ENCODE results near the gene KRT35. TPM values are rescaled to one million over a fixed set of nuclear protein-coding genes. Genes with fewer than 3 reads are reported as not detected.

Gene KRT35
- total RNA-seq (2014; rRNA removed), result not detected in 2 replicates
- not detected for polyA plus RNA-seq (2012)

- DNase-seq (ENCODE audit: low read depth), result no peak
These were observed at the start of gene KRT35 for GRCh38 chr17:41481036-41481435. KRT35 (minus strand) TSS chr17:41481151; CDS start chr17:41481097, 54 bp downstream.

- peak; percentile 53 for DNase-seq (ENCODE audit: low read depth)
These were observed 49.4 kb upstream of the KRT35 start for GRCh38 chr17:41530062-41531048.

- DNase-seq (ENCODE audit: low read depth), result no peak
These were observed 48.6 kb upstream of the KRT35 start for GRCh38 chr17:41529491-41529915.

GRCh38 chr17:41528959-41529353, 48.0 kb upstream of the KRT35 start:
- DNase-seq (ENCODE audit: low read depth), result no peak

GRCh38 chr17:41527063-41528023, 46.4 kb upstream of the KRT35 start:
- DNase-seq (ENCODE audit: low read depth), result no peak

- DNase-seq (ENCODE audit: low read depth), result no peak
These were observed 43.3 kb upstream of the KRT35 start for GRCh38 chr17:41524261-41524660.

GRCh38 chr17:41523787-41524186, 42.8 kb upstream of the KRT35 start:
- DNase-seq (ENCODE audit: low read depth), result no peak

- DNase-seq (ENCODE audit: low read depth), result no peak
These were observed 42.3 kb upstream of the KRT35 start for GRCh38 chr17:41523225-41523593.

- DNase-seq (ENCODE audit: low read depth), result no peak
These were observed 41.6 kb upstream of the KRT35 start for GRCh38 chr17:41522301-41523224.

GRCh38 chr17:41521574-41522261, 40.8 kb upstream of the KRT35 start:
- peak; percentile 70 for DNase-seq (ENCODE audit: low read depth)

GRCh38 chr17:41520821-41521521, 40.0 kb upstream of the KRT35 start:
- no peak for DNase-seq (ENCODE audit: low read depth)

GRCh38 chr17:41519501-41520224, 38.7 kb upstream of the KRT35 start:
- peak; percentile 24 for DNase-seq (ENCODE audit: low read depth)

GRCh38 chr17:41518789-41519449, 38.0 kb upstream of the KRT35 start, which contains the start of gene KRT15:
KRT15 (minus strand) TSS chr17:41518890; CDS start chr17:41518827, 63 bp downstream.
- DNase-seq (ENCODE audit: low read depth), result peak; percentile 37

- no peak for DNase-seq (ENCODE audit: low read depth)
These were observed 37.1 kb upstream of the KRT35 start for GRCh38 chr17:41518031-41518430.

GRCh38 chr17:41516830-41517283, 35.9 kb upstream of the KRT35 start:
- DNase-seq (ENCODE audit: low read depth), result no peak

GRCh38 chr17:41516147-41516829, 35.3 kb upstream of the KRT35 start:
- DNase-seq (ENCODE audit: low read depth), result no peak

GRCh38 chr17:41513168-41513547, 32.2 kb upstream of the KRT35 start:
- DNase-seq (ENCODE audit: low read depth), result no peak
